Muscle layer of duodenum (tissue), 2 donors: ENCODE results near the gene PDE6C.

Experiments
- H3K27ac ChIP-seq: one replicate; pipeline ENCODE4 v1.7.0; 2013; ENCODE audit warnings: mild to moderate bottlenecking, low read length
- H3K27me3 ChIP-seq: one replicate; pipeline ENCODE4 v1.7.0; 2013; ENCODE audit warnings: low read depth, mild to moderate bottlenecking, control low read depth, low read length
- H3K36me3 ChIP-seq, 2 donors: one replicate each; pipeline ENCODE4 v1.7.0; 2013; ENCODE audit warnings: low read length in 2 of 2, control low read depth in 1 of 2, mild to moderate bottlenecking in 1 of 2; ENCODE audit not compliant: insufficient read depth in 2 of 2, control insufficient read depth in 1 of 2
- H3K4me1 ChIP-seq, 2 donors: one replicate each; pipeline ENCODE4 v1.7.0; 2013; ENCODE audit warnings: low read length in 2 of 2, mild to moderate bottlenecking in 2 of 2, control low read depth in 1 of 2, moderate library complexity in 1 of 2; ENCODE audit not compliant: insufficient read depth in 2 of 2, control insufficient read depth in 1 of 2
- H3K4me3 ChIP-seq, 2 donors: one replicate each; pipeline ENCODE4 v1.7.0; 2013; ENCODE audit warnings: low read length in 2 of 2, low read depth in 1 of 2, mild to moderate bottlenecking in 1 of 2
- H3K9me3 ChIP-seq, 2 donors: one replicate each; pipeline ENCODE4 v1.7.0; 2013; ENCODE audit warnings: low read length in 2 of 2, control low read depth in 1 of 2, mild to moderate bottlenecking in 1 of 2; ENCODE audit not compliant: control insufficient read depth in 1 of 2
- donor health status: healthy.

The PDE6C gene

DNA sequence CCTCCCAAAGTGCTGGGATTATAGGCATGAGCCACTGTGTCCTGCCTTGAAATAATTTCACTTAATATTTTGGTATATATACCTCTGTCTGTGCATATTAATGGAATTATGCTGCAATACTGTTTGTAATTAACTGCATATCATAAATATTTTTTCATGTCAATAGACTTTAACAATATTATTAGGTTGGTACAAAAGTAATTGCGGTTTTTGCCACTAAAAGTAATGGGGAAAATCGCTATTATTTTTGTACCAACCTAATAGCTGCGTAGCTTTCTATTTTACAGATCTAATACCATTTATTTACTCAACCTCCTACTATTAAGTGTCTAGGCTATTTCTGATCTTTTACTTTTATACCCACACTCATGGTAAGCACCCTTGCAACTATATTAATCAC lies 3.9 kb upstream of the PDE6C start:
- Histone ChIP-seq H3K27ac (no peak overlapping the region), H3K36me3 (no peaks in the 10 kb centered on the region), H3K4me1 (no peaks in the 10 kb centered on the region), H3K4me3 (no peak overlapping the region), H3K9me3 (peaks cover 0 to 3% of the 10 kb centered on the region in 2 donors), H3K27me3 (peaks cover 6% of the 10 kb centered on the region)

DNA sequence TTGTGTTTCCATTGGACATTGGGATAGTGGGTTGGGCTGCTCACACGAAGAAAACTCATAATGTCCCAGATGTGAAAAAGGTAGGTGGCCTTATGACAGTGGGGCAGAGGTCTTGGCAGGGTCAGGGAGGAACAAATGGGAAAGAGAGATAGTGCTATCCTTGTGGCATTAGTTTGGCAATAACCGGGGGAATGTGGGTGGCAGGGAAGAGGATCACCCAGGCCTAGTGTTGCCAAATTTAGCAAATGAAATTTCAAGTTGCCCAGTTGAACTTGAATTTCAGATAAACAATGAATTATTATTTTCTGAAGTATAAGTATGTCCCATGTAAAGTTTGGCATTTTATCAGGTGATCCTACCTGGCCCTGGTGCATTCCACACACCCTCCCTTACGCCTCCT lies 789 bp downstream of the PDE6C start:
- Histone ChIP-seq H3K4me1 (peaks cover 0 to 3% of the 10 kb centered on the region in 2 donors), H3K27ac (no peak overlapping the region), H3K27me3 (peaks cover 3% of the 10 kb centered on the region), H3K9me3 (no peaks in the 10 kb centered on the region), H3K36me3 (no peaks in the 10 kb centered on the region), H3K4me3 (no peak overlapping the region)

DNA sequence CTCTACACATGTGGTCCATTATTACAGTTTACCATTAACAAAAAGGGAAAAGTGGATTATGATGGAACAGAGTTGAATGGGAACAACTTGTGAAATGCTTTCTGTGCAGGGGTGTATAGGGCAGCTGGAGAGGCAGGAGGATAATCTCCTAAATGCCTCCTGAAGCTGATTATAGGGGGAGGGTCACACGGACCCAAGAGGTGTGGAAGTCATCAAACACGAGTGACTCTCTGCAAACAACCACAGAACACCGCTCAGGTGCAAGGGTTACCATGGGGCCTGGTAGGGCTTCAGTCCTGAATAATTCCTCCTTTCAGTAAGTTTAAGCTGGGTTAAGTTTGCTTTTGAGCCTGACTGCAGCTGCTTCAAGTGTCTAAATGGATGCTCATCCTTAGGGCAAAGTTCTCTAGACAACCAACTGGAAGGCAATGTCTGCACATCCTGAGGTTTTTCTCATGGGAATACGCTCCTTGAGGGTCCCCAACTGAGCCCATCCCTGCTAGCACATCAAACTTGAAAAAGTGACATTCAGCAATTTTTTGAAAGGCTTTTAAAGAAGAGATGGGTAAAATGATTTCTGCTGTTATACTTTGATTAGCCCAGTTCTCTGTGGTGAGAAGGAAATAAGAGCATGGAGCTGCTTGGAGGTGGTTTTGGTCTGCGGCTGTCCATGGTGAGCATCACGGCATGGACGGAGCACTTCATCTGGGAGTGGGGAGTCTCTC lies 1.9 kb downstream of the PDE6C start:
- H3K36me3 ChIP-seq: no peaks in the 10 kb centered on the region
- no peak overlapping the region for H3K27ac ChIP-seq
- H3K9me3 ChIP-seq: no peaks in the 10 kb centered on the region
- H3K4me1 ChIP-seq: peaks cover 0 to 3% of the 10 kb centered on the region in 2 donors
- H3K4me3 ChIP-seq: no peak overlapping the region
- peaks cover 3% of the 10 kb centered on the region for H3K27me3 ChIP-seq

DNA sequence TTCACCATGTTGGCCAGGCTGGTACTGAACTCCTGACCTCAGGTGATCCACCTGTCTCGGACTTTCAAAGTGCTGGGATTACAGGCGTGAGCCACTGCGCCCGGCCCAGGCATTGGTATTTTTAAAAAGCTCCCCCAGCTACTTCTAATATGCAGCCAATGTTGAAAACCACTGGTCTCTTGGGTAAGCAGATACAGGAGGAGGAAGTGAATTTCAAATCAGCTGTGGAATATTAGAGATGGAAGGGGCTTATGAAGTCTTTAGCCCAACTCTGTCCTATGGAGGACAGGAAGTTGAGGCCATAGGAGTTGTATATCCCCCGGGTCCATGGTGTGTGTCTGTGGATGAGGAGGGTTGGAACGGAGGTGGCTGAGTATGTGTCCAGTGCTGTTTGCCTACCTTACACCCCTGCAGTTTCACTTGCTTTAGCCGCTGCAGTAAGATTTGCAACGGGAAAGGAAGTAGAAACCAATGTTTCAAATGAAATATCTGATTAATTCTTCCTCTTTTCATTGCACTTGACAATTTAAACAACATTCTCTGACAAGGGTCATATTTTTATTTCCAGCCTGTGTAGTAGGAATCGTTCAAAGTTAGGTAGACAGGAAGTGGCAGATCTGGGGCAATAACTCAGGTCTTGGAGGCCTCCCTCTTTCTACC lies 3.4 kb downstream of the PDE6C start:
- H3K27ac ChIP-seq: no peak overlapping the region
- peaks cover 0 to 3% of the 10 kb centered on the region in 2 donors for H3K4me1 ChIP-seq
- H3K4me3 ChIP-seq: no peak overlapping the region
- no peaks in the 10 kb centered on the region for H3K9me3 ChIP-seq
- H3K36me3 ChIP-seq: no peaks in the 10 kb centered on the region
- H3K27me3 ChIP-seq: peaks cover 3% of the 10 kb centered on the region

DNA sequence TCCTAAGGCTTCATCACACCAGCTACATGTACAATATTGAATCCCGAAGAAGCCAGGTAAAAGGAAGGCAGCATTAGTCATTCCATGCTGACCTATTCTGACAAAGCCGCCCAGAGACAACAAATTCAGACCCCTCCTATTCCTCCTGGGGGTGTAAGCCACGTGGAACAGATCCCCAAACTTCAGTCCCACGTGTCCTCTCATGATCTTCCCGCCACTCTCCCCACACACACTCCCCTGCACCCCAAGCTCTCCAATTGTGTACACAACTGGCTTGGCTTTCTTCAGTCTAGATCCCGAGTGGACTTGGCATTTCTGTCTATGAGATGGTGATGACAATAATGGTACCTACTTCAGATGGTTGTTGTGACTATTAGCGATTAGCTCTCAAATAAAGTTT lies 8.6 kb downstream of the PDE6C start:
- Histone ChIP-seq H3K9me3 (no peaks in the 10 kb centered on the region), H3K4me1 (peaks cover 0 to 3% of the 10 kb centered on the region in 2 donors), H3K27me3 (no peaks in the 10 kb centered on the region), H3K27ac (no peak overlapping the region), H3K4me3 (no peak overlapping the region), H3K36me3 (no peaks in the 10 kb centered on the region)

DNA sequence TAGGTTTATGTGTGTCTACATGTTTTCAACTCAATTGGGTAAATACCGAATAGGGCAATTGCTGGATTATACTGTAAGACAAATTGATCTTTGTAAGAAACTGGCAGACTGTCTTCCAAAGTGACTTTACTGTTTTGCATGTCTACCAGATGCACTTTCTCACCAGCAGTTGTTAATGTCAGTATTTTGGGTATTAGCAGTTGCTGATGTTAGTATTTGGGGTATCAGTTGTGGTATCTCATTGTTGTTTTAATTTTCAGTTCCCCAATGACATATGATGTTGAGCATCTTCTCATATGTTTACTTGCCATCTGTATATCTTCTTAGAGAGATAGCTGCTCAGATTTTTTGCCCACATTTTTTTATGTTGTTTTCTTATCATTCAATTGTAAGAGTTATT lies 10.6 kb downstream of the PDE6C start:
- H3K9me3 ChIP-seq: no peaks in the 10 kb centered on the region
- no peak overlapping the region for H3K4me3 ChIP-seq
- H3K27ac ChIP-seq: no peak overlapping the region
- H3K4me1 ChIP-seq: no peaks in the 10 kb centered on the region
- H3K36me3 ChIP-seq: no peaks in the 10 kb centered on the region
- no peaks in the 10 kb centered on the region for H3K27me3 ChIP-seq

DNA sequence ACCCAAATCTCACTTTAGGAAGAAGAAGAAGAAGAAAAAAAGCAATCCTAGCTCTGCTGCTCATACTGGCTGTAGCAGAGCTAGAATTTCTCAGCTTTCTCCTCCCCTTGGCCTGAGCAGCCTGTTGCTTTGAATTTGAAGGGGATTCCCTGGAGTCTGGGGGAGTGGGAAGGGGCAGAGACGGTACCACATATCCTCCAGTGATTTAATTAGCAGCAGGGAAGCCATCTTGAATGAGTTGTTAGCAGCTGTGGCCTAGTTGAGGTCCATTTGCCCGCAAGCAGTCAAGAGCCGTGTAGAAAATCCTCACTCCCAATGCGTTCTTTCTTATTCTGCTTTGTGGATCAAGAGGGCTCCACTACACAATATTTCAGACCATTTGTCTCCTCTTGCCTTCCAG lies 16.5 kb downstream of the PDE6C start:
- Histone ChIP-seq H3K4me3 (no peak overlapping the region), H3K9me3 (no peaks in the 10 kb centered on the region), H3K36me3 (no peaks in the 10 kb centered on the region), H3K27ac (no peak overlapping the region), H3K27me3 (no peaks in the 10 kb centered on the region), H3K4me1 (no peaks in the 10 kb centered on the region)

DNA sequence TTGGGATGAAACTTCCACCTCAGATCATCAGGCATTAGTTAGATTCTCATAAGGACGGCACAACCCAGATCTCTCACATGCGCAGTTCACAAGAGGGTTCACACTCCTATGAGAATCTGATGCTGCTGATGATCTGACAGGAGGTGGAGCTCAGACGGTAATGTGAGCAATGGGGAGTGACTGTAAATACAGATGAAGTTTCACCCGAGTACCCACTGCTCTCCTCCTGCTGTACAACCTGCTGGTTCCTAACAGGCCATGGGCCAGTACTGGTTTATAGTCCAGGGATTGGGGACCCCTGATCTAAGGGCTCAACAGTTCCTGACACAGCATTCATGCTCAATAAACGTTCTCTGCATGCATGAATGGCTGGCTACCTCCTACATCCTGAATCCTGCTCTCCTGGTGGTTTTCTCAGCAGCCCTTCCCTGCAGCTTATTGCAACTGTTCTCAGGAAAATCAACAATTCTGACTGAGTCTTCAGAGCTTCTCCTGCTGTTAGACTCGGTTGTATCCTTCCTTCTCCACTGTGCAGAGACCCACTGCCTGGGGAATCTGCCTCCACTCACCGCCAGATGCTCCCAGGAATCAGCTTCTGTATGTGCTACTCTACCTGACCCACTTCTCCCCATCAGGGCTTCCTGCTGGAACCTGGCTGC lies 17.4 kb downstream of the PDE6C start:
- no peaks in the 10 kb centered on the region for H3K36me3 ChIP-seq
- H3K4me1 ChIP-seq: no peaks in the 10 kb centered on the region
- H3K4me3 ChIP-seq: no peak overlapping the region
- H3K27me3 ChIP-seq: no peaks in the 10 kb centered on the region
- H3K9me3 ChIP-seq: no peaks in the 10 kb centered on the region
- no peak overlapping the region for H3K27ac ChIP-seq

DNA sequence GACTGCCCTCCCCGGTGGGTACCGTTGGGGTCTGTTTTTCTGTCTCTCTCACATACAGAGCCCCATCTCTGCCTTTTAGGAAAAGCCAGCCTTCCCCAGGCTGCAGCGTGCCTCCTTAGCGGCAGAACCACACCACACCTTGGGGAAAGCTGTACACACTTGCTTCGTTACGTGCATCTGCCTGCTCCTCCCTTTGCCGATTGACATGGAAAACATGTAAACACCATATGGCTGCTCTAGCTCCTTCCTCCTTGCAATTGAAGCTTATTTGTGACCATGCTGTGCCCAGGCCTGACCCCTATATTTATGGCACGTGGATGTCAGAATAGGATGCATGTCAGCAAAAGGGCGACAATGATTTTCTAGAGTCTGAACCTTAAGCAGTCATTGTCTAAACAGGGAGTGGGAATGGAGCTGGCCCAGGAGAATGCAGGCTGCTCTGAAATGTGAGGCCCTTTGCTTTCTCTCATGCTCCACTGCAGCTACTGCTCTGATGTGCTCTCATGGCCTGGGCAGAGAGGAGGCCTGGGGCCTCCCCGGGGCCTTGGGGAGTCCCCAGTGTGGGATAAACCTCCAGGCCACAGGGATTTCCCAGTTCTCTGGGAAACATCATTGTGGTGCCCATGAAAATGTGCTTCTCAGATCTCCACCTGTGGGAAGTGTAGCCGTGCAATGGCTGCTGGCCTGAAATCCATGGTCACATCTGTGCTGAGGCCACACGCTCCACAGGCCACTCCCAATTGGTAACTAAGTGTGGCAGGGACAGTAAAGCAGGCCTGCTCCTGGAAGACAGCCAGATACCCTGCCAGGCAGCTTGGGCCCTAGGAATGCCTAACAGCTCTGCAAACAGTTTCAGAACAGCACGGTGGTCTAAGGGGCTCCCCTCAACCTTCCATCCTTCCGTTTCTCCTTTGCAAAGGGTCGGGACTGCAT lies 18.6 kb downstream of the PDE6C start:
- H3K4me1 ChIP-seq: no peaks in the 10 kb centered on the region
- no peak overlapping the region for H3K4me3 ChIP-seq
- H3K9me3 ChIP-seq: no peaks in the 10 kb centered on the region
- no peaks in the 10 kb centered on the region for H3K36me3 ChIP-seq
- H3K27me3 ChIP-seq: no peaks in the 10 kb centered on the region
- no peak overlapping the region for H3K27ac ChIP-seq

DNA sequence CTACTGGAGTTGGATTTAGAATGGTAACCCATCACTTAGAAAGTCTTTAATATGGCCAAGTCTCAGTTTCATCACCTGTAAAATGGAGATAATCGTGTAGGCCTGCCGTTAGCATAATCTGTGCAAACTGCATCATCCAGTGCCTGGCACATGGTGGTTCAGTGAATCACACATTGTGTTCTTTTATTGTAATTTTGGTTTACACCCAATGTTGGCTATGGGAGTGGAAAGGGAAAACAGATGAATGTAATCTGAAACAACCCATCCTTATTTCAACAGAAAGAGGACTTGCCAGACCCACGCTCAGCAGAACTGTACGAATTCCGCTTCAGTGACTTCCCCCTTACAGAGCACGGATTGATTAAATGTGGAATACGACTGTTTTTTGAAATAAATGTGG lies 27.5 kb downstream of the PDE6C start:
- no peaks in the 10 kb centered on the region for H3K9me3 ChIP-seq
- no peaks in the 10 kb centered on the region for H3K27me3 ChIP-seq
- H3K4me3 ChIP-seq: no peak overlapping the region
- H3K36me3 ChIP-seq: no peaks in the 10 kb centered on the region
- no peaks in the 10 kb centered on the region for H3K4me1 ChIP-seq
- H3K27ac ChIP-seq: no peak overlapping the region

DNA sequence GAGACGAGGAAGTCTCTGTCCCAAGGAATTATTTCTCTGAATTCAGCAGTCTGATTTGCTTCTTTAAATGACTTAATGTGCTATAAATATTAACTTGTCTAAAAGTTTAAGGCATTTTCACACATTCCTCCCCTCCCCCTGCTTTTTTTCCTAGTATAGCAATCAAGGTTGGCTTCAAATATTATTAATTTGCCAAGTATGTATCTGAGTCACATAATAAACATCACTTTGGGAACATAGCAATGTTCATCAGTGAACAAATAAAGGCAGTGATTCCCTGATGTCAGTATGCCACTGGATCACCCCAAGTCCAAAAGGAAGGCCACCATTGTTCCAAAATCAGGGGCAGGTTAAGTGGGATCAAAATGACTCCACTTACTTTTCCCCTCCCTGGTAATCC lies 40.5 kb downstream of the PDE6C start:
- no peaks in the 10 kb centered on the region for H3K4me1 ChIP-seq
- H3K9me3 ChIP-seq: no peaks in the 10 kb centered on the region
- no peaks in the 10 kb centered on the region for H3K27me3 ChIP-seq
- no peak overlapping the region for H3K27ac ChIP-seq
- no peaks in the 10 kb centered on the region for H3K36me3 ChIP-seq
- no peak overlapping the region for H3K4me3 ChIP-seq
